Measurements from ENCODE around the gene SAMMSON. TPM values are rescaled to one million over a fixed set of nuclear protein-coding genes. Genes with fewer than 3 reads are reported as not detected.
A peak's percentile ranks its signal among the peaks of the same experiment; 100 is the strongest.

SAMMSON gene
- total RNA-seq, 1 donor from 2014 or later: not detected

GRCh38 chr3:70067860-70068521 lies 68.5 kb downstream of the SAMMSON start:
- TF ChIP-seq CTCF (IDR thresholded peaks at IDR 0.05; ENCODE audit: insufficient read depth, low read length, poor library complexity, severe bottlenecking): no peak
- Histone ChIP-seq H3K27me3 (ENCODE audit: control insufficient read depth, insufficient read depth, low read length) (peaks cover 5% of the 10 kb centered on the region), H3K4me3 (ENCODE audit: low read depth, low read length) (no peak overlapping the region), H3K36me3 (ENCODE audit: control insufficient read depth, insufficient read depth, low read length) (no peaks in the 10 kb centered on the region)
- no peak for DNase-seq (ENCODE audit: low read depth)

- no peak for TF ChIP-seq CTCF (IDR thresholded peaks at IDR 0.05; ENCODE audit: insufficient read depth, low read length, poor library complexity, severe bottlenecking)
- H3K27me3 ChIP-seq (ENCODE audit: control insufficient read depth, insufficient read depth, low read length): peaks cover 5% of the 10 kb centered on the region
- H3K36me3 ChIP-seq (ENCODE audit: control insufficient read depth, insufficient read depth, low read length): no peaks in the 10 kb centered on the region
- no peak overlapping the region for H3K4me3 ChIP-seq (ENCODE audit: low read depth, low read length)
- no peak for DNase-seq (ENCODE audit: low read depth)
These were observed 70.0 kb downstream of the SAMMSON start for GRCh38 chr3:70069557-70069956.

GRCh38 chr3:70071138-70071537 lies 71.6 kb downstream of the SAMMSON start:
- no peak for DNase-seq (ENCODE audit: low read depth)
- TF ChIP-seq CTCF (IDR thresholded peaks at IDR 0.05; ENCODE audit: insufficient read depth, low read length, poor library complexity, severe bottlenecking): no peak
- Histone ChIP-seq H3K27me3 (ENCODE audit: control insufficient read depth, insufficient read depth, low read length) (peaks cover 5% of the 10 kb centered on the region), H3K4me3 (ENCODE audit: low read depth, low read length) (no peak overlapping the region), H3K36me3 (ENCODE audit: control insufficient read depth, insufficient read depth, low read length) (no peaks in the 10 kb centered on the region)

GRCh38 chr3:70072180-70072579 lies 72.6 kb downstream of the SAMMSON start:
- no peak for DNase-seq (ENCODE audit: low read depth)
- no peaks in the 10 kb centered on the region for H3K36me3 ChIP-seq (ENCODE audit: control insufficient read depth, insufficient read depth, low read length)
- H3K4me3 ChIP-seq (ENCODE audit: low read depth, low read length): peak overlapping the region; percentile 30
- no peak for TF ChIP-seq CTCF (IDR thresholded peaks at IDR 0.05; ENCODE audit: insufficient read depth, low read length, poor library complexity, severe bottlenecking)
- H3K27me3 ChIP-seq (ENCODE audit: control insufficient read depth, insufficient read depth, low read length): peaks cover 5% of the 10 kb centered on the region

- no peak for TF ChIP-seq CTCF (IDR thresholded peaks at IDR 0.05; ENCODE audit: insufficient read depth, low read length, poor library complexity, severe bottlenecking)
- Histone ChIP-seq H3K4me3 (ENCODE audit: low read depth, low read length) (no peak overlapping the region), H3K27me3 (ENCODE audit: control insufficient read depth, insufficient read depth, low read length) (peaks cover 5% of the 10 kb centered on the region), H3K36me3 (ENCODE audit: control insufficient read depth, insufficient read depth, low read length) (no peaks in the 10 kb centered on the region)
- DNase-seq (ENCODE audit: low read depth): no peak
These were observed 73.2 kb downstream of the SAMMSON start for GRCh38 chr3:70072754-70073153.

- TF ChIP-seq CTCF (IDR thresholded peaks at IDR 0.05; ENCODE audit: insufficient read depth, low read length, poor library complexity, severe bottlenecking): no peak
- no peak for DNase-seq (ENCODE audit: low read depth)
- H3K27me3 ChIP-seq (ENCODE audit: control insufficient read depth, insufficient read depth, low read length): no peaks in the 10 kb centered on the region
These were observed 75.6 kb downstream of the SAMMSON start for GRCh38 chr3:70075101-70075500.

More at GRCh38 chr3:70075101-70075500, 75.6 kb downstream of the SAMMSON start:
- Histone ChIP-seq H3K4me3 (ENCODE audit: low read depth, low read length) (no peak overlapping the region), H3K36me3 (ENCODE audit: control insufficient read depth, insufficient read depth, low read length) (no peaks in the 10 kb centered on the region)

All from kidney epithelial cell (primary cell).